ENCODE results near the gene NACC2. TPM values are rescaled to one million over a fixed set of nuclear protein-coding genes. Genes with fewer than 3 reads are reported as not detected.

NACC2 gene
- total RNA-seq, 1 experiment from 2014 or later, result 24.8 TPM

DNA sequence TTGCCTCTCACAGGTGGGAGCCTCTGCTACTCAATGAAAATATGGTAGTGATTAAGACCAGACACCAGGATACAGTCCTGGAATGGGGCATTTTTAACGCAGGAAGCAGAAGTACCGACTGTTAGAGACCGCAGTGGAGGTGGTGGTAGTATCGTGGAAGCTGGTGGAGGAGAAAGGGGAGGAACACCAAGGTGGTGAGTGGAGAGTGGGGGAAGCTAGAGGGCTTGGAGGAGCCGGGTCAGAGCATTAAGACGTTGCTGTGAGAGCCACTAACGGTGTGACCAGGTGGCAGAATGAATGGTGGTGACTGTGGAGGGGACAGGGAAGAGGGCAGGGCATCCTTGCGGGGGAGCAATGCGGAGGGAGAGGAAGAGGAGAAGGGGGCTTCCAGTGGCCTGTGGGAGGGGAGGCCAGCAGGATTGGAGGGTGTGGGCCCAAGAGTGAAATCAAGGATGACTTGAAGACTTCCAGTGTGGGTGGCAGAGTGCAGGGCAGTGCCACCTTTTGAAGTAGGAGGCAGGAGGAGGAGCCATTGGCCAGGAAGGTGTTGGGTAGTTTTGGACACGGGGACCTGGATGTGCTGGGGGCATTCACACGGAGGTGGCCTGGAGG lies 132.3 kb downstream of the NACC2 start:
- no peak for DNase-seq
- H3K4me3 Mint-ChIP-seq (ENCODE audit: low read depth, unreplicated experiment), result no peak overlapping the region
- intact Hi-C loops (cut with micrococcal nuclease; ENCODE audit: unreplicated experiment), result loop anchor here (10.0 kb wide), 1 partner anchor 92 kb away; no protein-coding TSS in a partner anchor
- H3K27me3 Mint-ChIP-seq (ENCODE audit: unreplicated experiment), result peaks cover 21% of the 10 kb centered on the region
- H3K9me3 Mint-ChIP-seq (ENCODE audit: low read depth, unreplicated experiment), result no peaks in the 10 kb centered on the region
- CTCF ChIA-PET, result no interaction called here
- H3K27ac Mint-ChIP-seq (ENCODE audit: unreplicated experiment), result no peak overlapping the region
- TF ChIP-seq, protein P1, sequence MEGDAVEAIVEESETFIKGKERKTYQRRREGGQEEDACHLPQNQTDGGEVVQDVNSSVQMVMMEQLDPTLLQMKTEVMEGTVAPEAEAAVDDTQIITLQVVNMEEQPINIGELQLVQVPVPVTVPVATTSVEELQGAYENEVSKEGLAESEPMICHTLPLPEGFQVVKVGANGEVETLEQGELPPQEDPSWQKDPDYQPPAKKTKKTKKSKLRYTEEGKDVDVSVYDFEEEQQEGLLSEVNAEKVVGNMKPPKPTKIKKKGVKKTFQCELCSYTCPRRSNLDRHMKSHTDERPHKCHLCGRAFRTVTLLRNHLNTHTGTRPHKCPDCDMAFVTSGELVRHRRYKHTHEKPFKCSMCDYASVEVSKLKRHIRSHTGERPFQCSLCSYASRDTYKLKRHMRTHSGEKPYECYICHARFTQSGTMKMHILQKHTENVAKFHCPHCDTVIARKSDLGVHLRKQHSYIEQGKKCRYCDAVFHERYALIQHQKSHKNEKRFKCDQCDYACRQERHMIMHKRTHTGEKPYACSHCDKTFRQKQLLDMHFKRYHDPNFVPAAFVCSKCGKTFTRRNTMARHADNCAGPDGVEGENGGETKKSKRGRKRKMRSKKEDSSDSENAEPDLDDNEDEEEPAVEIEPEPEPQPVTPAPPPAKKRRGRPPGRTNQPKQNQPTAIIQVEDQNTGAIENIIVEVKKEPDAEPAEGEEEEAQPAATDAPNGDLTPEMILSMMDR (IDR thresholded peaks at IDR 0.05; ENCODE audit: unreplicated experiment), result no peak
- no TSS peak for BruUV-seq (replicated peaks)
- peaks cover 16% of the 10 kb centered on the region for H3K36me3 Mint-ChIP-seq (ENCODE audit: insufficient read depth, unreplicated experiment)
- H3K4me1 Mint-ChIP-seq (ENCODE audit: low read depth, unreplicated experiment), result peaks cover 19% of the 10 kb centered on the region

DNA sequence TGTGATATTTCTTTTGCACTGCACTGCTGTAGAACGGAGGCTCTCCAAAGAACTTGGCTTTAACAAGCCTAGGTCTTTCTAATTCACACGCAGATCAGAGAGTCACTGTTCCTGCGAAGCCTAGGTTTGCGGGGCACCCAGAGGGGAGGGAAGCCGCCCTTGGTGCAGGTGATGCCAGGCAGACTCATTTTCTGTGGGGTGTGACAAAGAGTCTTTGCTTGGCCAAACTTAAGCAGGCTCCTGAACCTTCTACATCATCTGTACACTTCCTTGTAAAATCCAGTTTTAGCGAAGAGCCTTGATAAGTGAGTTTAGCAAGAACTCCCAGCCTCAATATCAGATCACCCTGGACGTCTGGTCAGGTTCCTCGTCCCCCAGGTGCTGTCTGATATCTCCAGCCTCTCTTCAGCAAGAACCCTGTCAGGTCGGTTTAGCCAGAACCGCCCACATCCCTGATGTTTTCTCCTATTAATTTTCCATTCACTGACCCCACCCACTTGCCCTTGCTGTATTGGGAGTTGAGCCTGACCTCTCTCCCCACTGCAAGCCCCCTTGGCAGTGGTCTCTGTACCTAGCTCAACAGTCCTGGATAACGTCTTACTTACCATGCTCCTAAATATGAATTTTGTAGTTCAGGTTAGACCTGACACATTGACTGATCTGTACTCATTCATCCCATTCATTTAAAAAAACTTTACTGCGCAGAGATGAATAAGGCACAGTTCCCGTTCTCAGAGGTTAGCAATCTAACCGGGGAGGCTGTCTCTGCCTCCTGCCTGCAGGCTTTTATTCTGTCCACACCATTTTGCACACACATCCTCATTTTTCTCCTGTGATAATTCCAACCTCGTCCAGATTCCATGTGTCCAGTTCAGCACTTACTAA lies 133.0 kb downstream of the NACC2 start:
- intact Hi-C loops (cut with micrococcal nuclease; ENCODE audit: unreplicated experiment), result loop anchor here (10.0 kb wide), 1 partner anchor 93 kb away; no protein-coding TSS in a partner anchor
- Mint-ChIP-seq H3K36me3 (ENCODE audit: insufficient read depth, unreplicated experiment) (peaks cover 12% of the 10 kb centered on the region), H3K27ac (ENCODE audit: unreplicated experiment) (no peak overlapping the region), H3K4me3 (ENCODE audit: low read depth, unreplicated experiment) (peak overlapping the region; percentile 82), H3K27me3 (ENCODE audit: unreplicated experiment) (peaks cover 21% of the 10 kb centered on the region), H3K9me3 (ENCODE audit: low read depth, unreplicated experiment) (no peaks in the 10 kb centered on the region), H3K4me1 (ENCODE audit: low read depth, unreplicated experiment) (peaks cover 19% of the 10 kb centered on the region)
- CTCF ChIA-PET, result interaction anchor here (1.0 kb wide), 1 partner anchor 156 kb away, joined by 3 read pairs; no protein-coding TSS in a partner anchor
- no peak for DNase-seq
- no TSS peak for BruUV-seq (replicated peaks)
- TF ChIP-seq, protein P1 (IDR thresholded peaks at IDR 0.05; ENCODE audit: unreplicated experiment), result no peak

DNA sequence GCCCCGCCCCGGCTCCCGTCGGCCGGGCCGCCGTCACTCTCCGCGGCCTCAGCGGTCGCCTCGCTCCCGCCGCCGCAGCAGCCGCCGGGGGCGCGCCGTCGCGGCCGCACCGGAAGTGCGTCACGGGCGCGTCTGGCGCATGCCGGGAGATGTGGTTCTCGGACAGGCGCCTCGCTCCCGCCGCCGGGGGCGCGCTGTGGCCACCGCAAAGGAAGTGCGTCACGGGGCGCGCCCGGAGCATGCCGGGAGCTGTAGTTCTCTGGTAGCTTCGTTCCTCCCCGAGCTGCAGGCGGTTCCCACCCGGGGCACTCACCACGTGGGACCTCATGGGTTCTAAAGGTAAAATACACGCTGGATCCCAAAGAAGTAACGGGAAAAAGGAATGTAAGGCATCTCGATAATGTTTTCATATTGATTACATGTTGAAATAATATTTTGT lies 133.8 kb downstream of the NACC2 start, which contains the start of gene UBAC1:
UBAC1 (minus strand) TSS at position 97 of the 439 bp plus-strand sequence. CDS start 211 bp downstream, outside the sequence.
- intact Hi-C loops (cut with micrococcal nuclease; ENCODE audit: unreplicated experiment), result loop anchor here (10.0 kb wide), 1 partner anchor 94 kb away; no protein-coding TSS in a partner anchor
- TF ChIP-seq, protein P1 (IDR thresholded peaks at IDR 0.05; ENCODE audit: unreplicated experiment), result no peak
- CTCF ChIA-PET, result interaction anchor here (1.0 kb wide), 1 partner anchor 157 kb away, joined by 3 read pairs; no protein-coding TSS in a partner anchor
- H3K4me1 Mint-ChIP-seq (ENCODE audit: low read depth, unreplicated experiment), result peaks cover 19% of the 10 kb centered on the region
- H3K9me3 Mint-ChIP-seq (ENCODE audit: low read depth, unreplicated experiment), result no peaks in the 10 kb centered on the region
- peak within 1 kb of the TSS; percentile 66 for H3K27ac Mint-ChIP-seq (ENCODE audit: unreplicated experiment)
- H3K27me3 Mint-ChIP-seq (ENCODE audit: unreplicated experiment), result peaks cover 21% of the 10 kb centered on the region
- BruUV-seq (replicated peaks), result no TSS peak
- peak; percentile 93 for DNase-seq
- peaks cover 12% of the 10 kb centered on the region for H3K36me3 Mint-ChIP-seq (ENCODE audit: insufficient read depth, unreplicated experiment)
- H3K4me3 Mint-ChIP-seq (ENCODE audit: low read depth, unreplicated experiment), result peak within 1 kb of the TSS; percentile 82

All from Calu3 (cell line).